ENCODE results near the gene UCK2. TPM values are rescaled to one million over a fixed set of nuclear protein-coding genes. Genes with fewer than 3 reads are reported as not detected.

UCK2 gene
- total RNA-seq, 1 experiment from 2014 or later, result 91.2 TPM

DNA sequence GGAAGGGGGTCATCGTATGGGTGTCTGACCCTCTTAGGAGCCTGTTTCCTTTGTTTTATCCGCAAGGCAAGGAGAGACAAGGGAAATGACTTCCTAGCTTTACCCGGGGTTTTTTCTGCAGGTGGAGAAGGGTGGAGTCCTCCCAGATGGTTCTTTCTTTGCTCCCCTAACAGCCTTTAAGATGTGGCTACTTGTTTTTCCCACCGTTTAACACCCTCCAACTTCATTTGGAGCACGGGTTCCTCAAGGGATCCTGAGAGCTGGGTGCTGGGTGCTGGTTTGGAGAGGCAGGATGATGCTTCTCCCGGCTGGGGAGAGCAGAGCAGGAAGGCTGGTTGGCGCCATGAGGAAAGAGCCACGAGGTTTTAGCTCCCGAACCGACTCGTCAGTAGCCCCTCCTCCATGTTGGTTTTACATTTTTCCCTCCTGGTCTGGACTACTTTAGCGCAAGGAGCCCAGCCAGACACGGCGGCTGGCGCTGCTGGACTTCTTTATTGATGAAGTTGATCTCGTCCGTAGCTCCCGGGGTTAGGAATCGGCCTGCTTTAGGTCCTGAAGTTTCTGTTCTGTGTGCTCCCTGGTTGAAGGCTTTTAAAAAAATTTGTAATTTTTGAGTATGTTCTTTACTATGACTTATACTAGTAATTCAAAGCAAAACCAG lies 1.4 kb downstream of the UCK2 start:
- ATAC-seq (peak; percentile 59), DNase-seq (ENCODE audit: low read depth, low spot score) (peak; percentile 41)
- TF ChIP-seq, protein P1, sequence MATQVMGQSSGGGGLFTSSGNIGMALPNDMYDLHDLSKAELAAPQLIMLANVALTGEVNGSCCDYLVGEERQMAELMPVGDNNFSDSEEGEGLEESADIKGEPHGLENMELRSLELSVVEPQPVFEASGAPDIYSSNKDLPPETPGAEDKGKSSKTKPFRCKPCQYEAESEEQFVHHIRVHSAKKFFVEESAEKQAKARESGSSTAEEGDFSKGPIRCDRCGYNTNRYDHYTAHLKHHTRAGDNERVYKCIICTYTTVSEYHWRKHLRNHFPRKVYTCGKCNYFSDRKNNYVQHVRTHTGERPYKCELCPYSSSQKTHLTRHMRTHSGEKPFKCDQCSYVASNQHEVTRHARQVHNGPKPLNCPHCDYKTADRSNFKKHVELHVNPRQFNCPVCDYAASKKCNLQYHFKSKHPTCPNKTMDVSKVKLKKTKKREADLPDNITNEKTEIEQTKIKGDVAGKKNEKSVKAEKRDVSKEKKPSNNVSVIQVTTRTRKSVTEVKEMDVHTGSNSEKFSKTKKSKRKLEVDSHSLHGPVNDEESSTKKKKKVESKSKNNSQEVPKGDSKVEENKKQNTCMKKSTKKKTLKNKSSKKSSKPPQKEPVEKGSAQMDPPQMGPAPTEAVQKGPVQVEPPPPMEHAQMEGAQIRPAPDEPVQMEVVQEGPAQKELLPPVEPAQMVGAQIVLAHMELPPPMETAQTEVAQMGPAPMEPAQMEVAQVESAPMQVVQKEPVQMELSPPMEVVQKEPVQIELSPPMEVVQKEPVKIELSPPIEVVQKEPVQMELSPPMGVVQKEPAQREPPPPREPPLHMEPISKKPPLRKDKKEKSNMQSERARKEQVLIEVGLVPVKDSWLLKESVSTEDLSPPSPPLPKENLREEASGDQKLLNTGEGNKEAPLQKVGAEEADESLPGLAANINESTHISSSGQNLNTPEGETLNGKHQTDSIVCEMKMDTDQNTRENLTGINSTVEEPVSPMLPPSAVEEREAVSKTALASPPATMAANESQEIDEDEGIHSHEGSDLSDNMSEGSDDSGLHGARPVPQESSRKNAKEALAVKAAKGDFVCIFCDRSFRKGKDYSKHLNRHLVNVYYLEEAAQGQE (IDR thresholded peaks at IDR 0.05; ENCODE audit: insufficient read depth in 1 of 2, low read depth in 2 of 2, low read length in 1 of 2), result no peak
- TF ChIP-seq SIN3A (IDR thresholded peaks at IDR 0.05; ENCODE audit: borderline replicate concordance, insufficient read depth, low read depth, low read length), result no peak
- TF ChIP-seq POLR2AphosphoS5 (IDR thresholded peaks at IDR 0.05; ENCODE audit: low read depth, low read length), result no peak
- TF ChIP-seq CTCF (IDR thresholded peaks at IDR 0.05), result no peak
- no peak for TF ChIP-seq TCF7L2 (IDR thresholded peaks at IDR 0.05; ENCODE audit: low read depth, low read length)
- TSS peak; percentile 85 for BruUV-seq (replicated peaks)
- H3K36me3 ChIP-seq (ENCODE audit: control insufficient read depth, insufficient read depth, low read length), result no peaks in the 10 kb centered on the region
- peaks cover 18% of the 10 kb centered on the region for H3K4me1 ChIP-seq (ENCODE audit: control insufficient read depth, insufficient read depth, low read length)
- intact Hi-C loops (cut with micrococcal nuclease; ENCODE audit: unreplicated experiment), result loop anchor here (2.0 kb wide), 1 partner anchor 60 kb away; the partner anchor contains the start of gene TMCO1
- no peaks in the 10 kb centered on the region for H3K9me3 ChIP-seq (ENCODE audit: control insufficient read depth, insufficient read depth, low read depth, low read length)
- H3K27me3 ChIP-seq (ENCODE audit: control insufficient read depth, insufficient read depth, low read length), result no peaks in the 10 kb centered on the region
- in situ Hi-C loops (cut with HindIII; ENCODE audit: low pct_unique_long_range_greater_than_20kb, low sequenced_read_pairs), result no loop called here
- CTCF ChIA-PET, result no interaction called here
- POLR2A ChIA-PET, result interaction anchor here (0.6 to 0.8 kb wide), 4 partner anchors 11 to 60 kb away, joined by 3 to 18 read pairs (median 6); partner anchors contain the start of gene TMCO1
- peak overlapping the region; percentile 96 for H3K27ac ChIP-seq (ENCODE audit: low read length)
- peak overlapping the region; percentile 68 to 82 for H3K4me3 ChIP-seq (ENCODE audit: low read depth in 2 of 2, low read length in 2 of 2)

GRCh38 chr1:165829888-165830287 lies 2.5 kb downstream of the UCK2 start:
- POLR2A ChIA-PET, result no interaction called here
- no peak overlapping the region for H3K27ac ChIP-seq (ENCODE audit: low read length)
- ATAC-seq, result no peak

More at GRCh38 chr1:165829888-165830287, 2.5 kb downstream of the UCK2 start:
- no peak for TF ChIP-seq SIN3A (IDR thresholded peaks at IDR 0.05; ENCODE audit: borderline replicate concordance, insufficient read depth, low read depth, low read length)
- no peak for TF ChIP-seq TCF7L2 (IDR thresholded peaks at IDR 0.05; ENCODE audit: low read depth, low read length)
- TF ChIP-seq POLR2AphosphoS5 (IDR thresholded peaks at IDR 0.05; ENCODE audit: low read depth, low read length), result no peak
- TF ChIP-seq, protein P1 (IDR thresholded peaks at IDR 0.05; ENCODE audit: insufficient read depth in 1 of 2, low read depth in 2 of 2, low read length in 1 of 2), result no peak
- no peak for TF ChIP-seq CTCF (IDR thresholded peaks at IDR 0.05)
- H3K4me1 ChIP-seq (ENCODE audit: control insufficient read depth, insufficient read depth, low read length), result peaks cover 18% of the 10 kb centered on the region
- no peaks in the 10 kb centered on the region for H3K36me3 ChIP-seq (ENCODE audit: control insufficient read depth, insufficient read depth, low read length)
- no peak for DNase-seq (ENCODE audit: low read depth, low spot score)
- CTCF ChIA-PET, result no interaction called here
- in situ Hi-C loops (cut with HindIII; ENCODE audit: low pct_unique_long_range_greater_than_20kb, low sequenced_read_pairs) (no loop called here), intact Hi-C loops (cut with micrococcal nuclease; ENCODE audit: unreplicated experiment) (loop anchor here (2.0 to 5.0 kb wide), 2 partner anchors 61 to 82 kb away; partner anchors contain the start of gene TMCO1)
- BruUV-seq (replicated peaks), result no TSS peak
- no peaks in the 10 kb centered on the region for H3K9me3 ChIP-seq (ENCODE audit: control insufficient read depth, insufficient read depth, low read depth, low read length)
- H3K4me3 ChIP-seq (ENCODE audit: low read depth in 2 of 2, low read length in 2 of 2), result peak overlapping the region in 1 of 2 experiments; percentile 82; a peak in 1 of 4 replicates
- H3K27me3 ChIP-seq (ENCODE audit: control insufficient read depth, insufficient read depth, low read length), result no peaks in the 10 kb centered on the region
